ENCODE results near the gene PPP4R4.

GRCh38 chr14:94124582-94125377 lies 49.3 kb upstream of the PPP4R4 start:
- TF ChIP-seq EZH2phosphoT487 (IDR thresholded peaks at IDR 0.05; ENCODE audit: unreplicated experiment), result no peak
- no peak for TF ChIP-seq CTCF (conservative IDR thresholded peaks at IDR 0.05; ENCODE audit: low read depth in 2 of 2)
- no peak for TF ChIP-seq EZH2 (IDR thresholded peaks at IDR 0.05; ENCODE audit: low read depth, unreplicated experiment)
- TF ChIP-seq REST (IDR thresholded peaks at IDR 0.05; ENCODE audit: unreplicated experiment), result no peak
- TF ChIP-seq POLR2AphosphoS5 (IDR thresholded peaks at IDR 0.05; ENCODE audit: low read depth), result no peak
- no peak for TF ChIP-seq ETS1 (IDR thresholded peaks at IDR 0.05)
- no peak for TF ChIP-seq ZNF114 (CRISPR knock-in tag; IDR thresholded peaks at IDR 0.05)
- TF ChIP-seq, protein P1, sequence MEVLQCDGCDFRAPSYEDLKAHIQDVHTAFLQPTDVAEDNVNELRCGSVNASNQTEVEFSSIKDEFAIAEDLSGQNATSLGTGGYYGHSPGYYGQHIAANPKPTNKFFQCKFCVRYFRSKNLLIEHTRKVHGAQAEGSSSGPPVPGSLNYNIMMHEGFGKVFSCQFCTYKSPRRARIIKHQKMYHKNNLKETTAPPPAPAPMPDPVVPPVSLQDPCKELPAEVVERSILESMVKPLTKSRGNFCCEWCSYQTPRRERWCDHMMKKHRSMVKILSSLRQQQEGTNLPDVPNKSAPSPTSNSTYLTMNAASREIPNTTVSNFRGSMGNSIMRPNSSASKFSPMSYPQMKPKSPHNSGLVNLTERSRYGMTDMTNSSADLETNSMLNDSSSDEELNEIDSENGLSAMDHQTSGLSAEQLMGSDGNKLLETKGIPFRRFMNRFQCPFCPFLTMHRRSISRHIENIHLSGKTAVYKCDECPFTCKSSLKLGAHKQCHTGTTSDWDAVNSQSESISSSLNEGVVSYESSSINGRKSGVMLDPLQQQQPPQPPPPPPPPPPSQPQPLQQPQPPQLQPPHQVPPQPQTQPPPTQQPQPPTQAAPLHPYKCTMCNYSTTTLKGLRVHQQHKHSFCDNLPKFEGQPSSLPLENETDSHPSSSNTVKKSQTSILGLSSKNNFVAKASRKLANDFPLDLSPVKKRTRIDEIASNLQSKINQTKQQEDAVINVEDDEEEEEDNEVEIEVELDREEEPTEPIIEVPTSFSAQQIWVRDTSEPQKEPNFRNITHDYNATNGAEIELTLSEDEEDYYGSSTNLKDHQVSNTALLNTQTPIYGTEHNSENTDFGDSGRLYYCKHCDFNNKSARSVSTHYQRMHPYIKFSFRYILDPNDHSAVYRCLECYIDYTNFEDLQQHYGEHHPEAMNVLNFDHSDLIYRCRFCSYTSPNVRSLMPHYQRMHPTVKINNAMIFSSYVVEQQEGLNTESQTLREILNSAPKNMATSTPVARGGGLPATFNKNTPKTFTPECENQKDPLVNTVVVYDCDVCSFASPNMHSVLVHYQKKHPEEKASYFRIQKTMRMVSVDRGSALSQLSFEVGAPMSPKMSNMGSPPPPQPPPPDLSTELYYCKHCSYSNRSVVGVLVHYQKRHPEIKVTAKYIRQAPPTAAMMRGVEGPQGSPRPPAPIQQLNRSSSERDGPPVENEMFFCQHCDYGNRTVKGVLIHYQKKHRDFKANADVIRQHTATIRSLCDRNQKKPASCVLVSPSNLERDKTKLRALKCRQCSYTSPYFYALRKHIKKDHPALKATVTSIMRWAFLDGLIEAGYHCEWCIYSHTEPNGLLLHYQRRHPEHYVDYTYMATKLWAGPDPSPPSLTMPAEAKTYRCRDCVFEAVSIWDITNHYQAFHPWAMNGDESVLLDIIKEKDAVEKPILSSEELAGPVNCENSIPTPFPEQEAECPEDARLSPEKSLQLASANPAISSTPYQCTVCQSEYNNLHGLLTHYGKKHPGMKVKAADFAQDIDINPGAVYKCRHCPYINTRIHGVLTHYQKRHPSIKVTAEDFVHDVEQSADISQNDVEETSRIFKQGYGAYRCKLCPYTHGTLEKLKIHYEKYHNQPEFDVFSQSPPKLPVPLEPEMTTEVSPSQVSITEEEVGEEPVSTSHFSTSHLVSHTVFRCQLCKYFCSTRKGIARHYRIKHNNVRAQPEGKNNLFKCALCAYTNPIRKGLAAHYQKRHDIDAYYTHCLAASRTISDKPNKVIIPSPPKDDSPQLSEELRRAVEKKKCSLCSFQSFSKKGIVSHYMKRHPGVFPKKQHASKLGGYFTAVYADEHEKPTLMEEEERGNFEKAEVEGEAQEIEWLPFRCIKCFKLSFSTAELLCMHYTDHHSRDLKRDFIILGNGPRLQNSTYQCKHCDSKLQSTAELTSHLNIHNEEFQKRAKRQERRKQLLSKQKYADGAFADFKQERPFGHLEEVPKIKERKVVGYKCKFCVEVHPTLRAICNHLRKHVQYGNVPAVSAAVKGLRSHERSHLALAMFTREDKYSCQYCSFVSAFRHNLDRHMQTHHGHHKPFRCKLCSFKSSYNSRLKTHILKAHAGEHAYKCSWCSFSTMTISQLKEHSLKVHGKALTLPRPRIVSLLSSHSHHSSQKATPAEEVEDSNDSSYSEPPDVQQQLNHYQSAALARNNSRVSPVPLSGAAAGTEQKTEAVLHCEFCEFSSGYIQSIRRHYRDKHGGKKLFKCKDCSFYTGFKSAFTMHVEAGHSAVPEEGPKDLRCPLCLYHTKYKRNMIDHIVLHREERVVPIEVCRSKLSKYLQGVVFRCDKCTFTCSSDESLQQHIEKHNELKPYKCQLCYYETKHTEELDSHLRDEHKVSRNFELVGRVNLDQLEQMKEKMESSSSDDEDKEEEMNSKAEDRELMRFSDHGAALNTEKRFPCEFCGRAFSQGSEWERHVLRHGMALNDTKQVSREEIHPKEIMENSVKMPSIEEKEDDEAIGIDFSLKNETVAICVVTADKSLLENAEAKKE (CRISPR knock-in tag; IDR thresholded peaks at IDR 0.05), result no peak
- no peak for TF ChIP-seq CREB1 (CRISPR knock-in tag; IDR thresholded peaks at IDR 0.05; ENCODE audit: low read depth)
- TF ChIP-seq JUNB (IDR thresholded peaks at IDR 0.05; ENCODE audit: unreplicated experiment), result no peak

Measured in GM23338 (cell line).